Measurements from ENCODE around the gene GH1.

DNA sequence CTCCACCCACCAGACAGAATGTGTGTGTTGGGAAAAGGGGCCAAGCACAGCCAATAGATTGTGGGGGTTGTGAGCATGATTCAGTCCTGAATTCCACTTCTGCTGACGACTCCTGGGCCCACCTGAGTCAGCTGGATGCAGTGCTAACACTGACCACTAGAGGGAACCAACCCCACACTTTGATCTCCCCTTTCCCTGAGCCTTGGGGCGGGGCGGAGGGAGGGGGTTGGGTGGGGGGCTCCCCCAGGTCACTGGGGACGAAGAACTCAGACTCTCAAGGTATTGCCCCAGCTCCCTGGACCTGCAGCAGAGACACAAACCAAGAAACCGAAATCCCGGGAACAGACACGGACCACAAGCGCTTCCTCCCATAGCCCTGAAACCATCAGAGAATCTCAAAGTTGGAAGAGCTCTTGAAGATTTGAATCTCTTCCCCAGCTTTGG lies 7.0 kb downstream of the GH1 start:
- TF ChIP-seq, protein P1, sequence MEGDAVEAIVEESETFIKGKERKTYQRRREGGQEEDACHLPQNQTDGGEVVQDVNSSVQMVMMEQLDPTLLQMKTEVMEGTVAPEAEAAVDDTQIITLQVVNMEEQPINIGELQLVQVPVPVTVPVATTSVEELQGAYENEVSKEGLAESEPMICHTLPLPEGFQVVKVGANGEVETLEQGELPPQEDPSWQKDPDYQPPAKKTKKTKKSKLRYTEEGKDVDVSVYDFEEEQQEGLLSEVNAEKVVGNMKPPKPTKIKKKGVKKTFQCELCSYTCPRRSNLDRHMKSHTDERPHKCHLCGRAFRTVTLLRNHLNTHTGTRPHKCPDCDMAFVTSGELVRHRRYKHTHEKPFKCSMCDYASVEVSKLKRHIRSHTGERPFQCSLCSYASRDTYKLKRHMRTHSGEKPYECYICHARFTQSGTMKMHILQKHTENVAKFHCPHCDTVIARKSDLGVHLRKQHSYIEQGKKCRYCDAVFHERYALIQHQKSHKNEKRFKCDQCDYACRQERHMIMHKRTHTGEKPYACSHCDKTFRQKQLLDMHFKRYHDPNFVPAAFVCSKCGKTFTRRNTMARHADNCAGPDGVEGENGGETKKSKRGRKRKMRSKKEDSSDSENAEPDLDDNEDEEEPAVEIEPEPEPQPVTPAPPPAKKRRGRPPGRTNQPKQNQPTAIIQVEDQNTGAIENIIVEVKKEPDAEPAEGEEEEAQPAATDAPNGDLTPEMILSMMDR (IDR thresholded peaks at IDR 0.05; ENCODE audit: low read depth, low read length, poor library complexity, severe bottlenecking) = peak; percentile 53
- no peak for TF ChIP-seq EZH2phosphoT487 (IDR thresholded peaks at IDR 0.05; ENCODE audit: borderline replicate concordance, low read length)
